Peyer's patch (tissue), 4 donors: ENCODE measurements around the gene PDE2A.

Experiments used
- POLR2A ChIP-seq, 2 donors: fragments of 450-650 bp; IDR thresholded peaks; one replicate each; pipeline ENCODE4 v1.5.1; 2017; ENCODE audit warnings: antibody characterized with exemption in 2 of 2, mild to moderate bottlenecking in 2 of 2, moderate library complexity in 2 of 2
- TF ChIP-seq, protein P1 (sequence below), 6 experiments: fragments of 450-650 bp in 4 of 6; fragments of 200-600 bp in 2 of 6; sonication (generic) in 1 of 6; IDR thresholded peaks; one replicate each; pipeline ENCODE4 v1.5.1; 2017 to 2019; ENCODE audit warnings: antibody characterized with exemption in 6 of 6, mild to moderate bottlenecking in 3 of 6, moderate library complexity in 1 of 6

- no peak for TF ChIP-seq POLR2A (IDR thresholded peaks at IDR 0.05)
- TF ChIP-seq, protein P1, sequence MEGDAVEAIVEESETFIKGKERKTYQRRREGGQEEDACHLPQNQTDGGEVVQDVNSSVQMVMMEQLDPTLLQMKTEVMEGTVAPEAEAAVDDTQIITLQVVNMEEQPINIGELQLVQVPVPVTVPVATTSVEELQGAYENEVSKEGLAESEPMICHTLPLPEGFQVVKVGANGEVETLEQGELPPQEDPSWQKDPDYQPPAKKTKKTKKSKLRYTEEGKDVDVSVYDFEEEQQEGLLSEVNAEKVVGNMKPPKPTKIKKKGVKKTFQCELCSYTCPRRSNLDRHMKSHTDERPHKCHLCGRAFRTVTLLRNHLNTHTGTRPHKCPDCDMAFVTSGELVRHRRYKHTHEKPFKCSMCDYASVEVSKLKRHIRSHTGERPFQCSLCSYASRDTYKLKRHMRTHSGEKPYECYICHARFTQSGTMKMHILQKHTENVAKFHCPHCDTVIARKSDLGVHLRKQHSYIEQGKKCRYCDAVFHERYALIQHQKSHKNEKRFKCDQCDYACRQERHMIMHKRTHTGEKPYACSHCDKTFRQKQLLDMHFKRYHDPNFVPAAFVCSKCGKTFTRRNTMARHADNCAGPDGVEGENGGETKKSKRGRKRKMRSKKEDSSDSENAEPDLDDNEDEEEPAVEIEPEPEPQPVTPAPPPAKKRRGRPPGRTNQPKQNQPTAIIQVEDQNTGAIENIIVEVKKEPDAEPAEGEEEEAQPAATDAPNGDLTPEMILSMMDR (IDR thresholded peaks at IDR 0.05), result no peak
These were observed 30.0 kb upstream of the PDE2A start for GRCh38 chr11:72704028-72704782.
